ENCODE measurements around the gene KCNJ3.

The KCNJ3 gene

GRCh38 chr2:154713675-154714074 lies 15.2 kb downstream of the KCNJ3 start:
- Histone ChIP-seq H3K9ac (ENCODE audit: low read length) (no peak overlapping the region), H3K9me2 (replicated peaks; ENCODE audit: insufficient read depth, low read length) (no peaks in the 10 kb centered on the region), H3K79me2 (ENCODE audit: insufficient read depth, low read length) (no peaks in the 10 kb centered on the region), H3F3A (ENCODE audit: insufficient read depth) (no peaks in the 10 kb centered on the region), H3K4me3 (ENCODE audit: insufficient read depth, low read length, poor library complexity, severe bottlenecking) (no peak overlapping the region), H4K20me1 (ENCODE audit: low read depth, low read length) (no peaks in the 10 kb centered on the region), H3K36me3 (ENCODE audit: low read length) (no peaks in the 10 kb centered on the region), H3K4me2 (ENCODE audit: low read depth, low read length, poor library complexity, severe bottlenecking) (no peak overlapping the region), H2AFZ (ENCODE audit: low read depth, low read length, severe bottlenecking) (no peak overlapping the region), H3K27me3 (ENCODE audit: low read length) (no peaks in the 10 kb centered on the region), H3K9me3 (ENCODE audit: insufficient read depth, low read length) (no peaks in the 10 kb centered on the region), H3K27ac (ENCODE audit: low read depth, low read length) (no peak overlapping the region)
- TF ChIP-seq, protein P1, sequence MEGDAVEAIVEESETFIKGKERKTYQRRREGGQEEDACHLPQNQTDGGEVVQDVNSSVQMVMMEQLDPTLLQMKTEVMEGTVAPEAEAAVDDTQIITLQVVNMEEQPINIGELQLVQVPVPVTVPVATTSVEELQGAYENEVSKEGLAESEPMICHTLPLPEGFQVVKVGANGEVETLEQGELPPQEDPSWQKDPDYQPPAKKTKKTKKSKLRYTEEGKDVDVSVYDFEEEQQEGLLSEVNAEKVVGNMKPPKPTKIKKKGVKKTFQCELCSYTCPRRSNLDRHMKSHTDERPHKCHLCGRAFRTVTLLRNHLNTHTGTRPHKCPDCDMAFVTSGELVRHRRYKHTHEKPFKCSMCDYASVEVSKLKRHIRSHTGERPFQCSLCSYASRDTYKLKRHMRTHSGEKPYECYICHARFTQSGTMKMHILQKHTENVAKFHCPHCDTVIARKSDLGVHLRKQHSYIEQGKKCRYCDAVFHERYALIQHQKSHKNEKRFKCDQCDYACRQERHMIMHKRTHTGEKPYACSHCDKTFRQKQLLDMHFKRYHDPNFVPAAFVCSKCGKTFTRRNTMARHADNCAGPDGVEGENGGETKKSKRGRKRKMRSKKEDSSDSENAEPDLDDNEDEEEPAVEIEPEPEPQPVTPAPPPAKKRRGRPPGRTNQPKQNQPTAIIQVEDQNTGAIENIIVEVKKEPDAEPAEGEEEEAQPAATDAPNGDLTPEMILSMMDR (IDR thresholded peaks at IDR 0.05; ENCODE audit: insufficient read depth, low read length, poor library complexity, severe bottlenecking), result no peak
- no peak for TF ChIP-seq EZH2phosphoT487 (conservative IDR thresholded peaks at IDR 0.05; ENCODE audit: low read length)

- TF ChIP-seq, protein P1 (IDR thresholded peaks at IDR 0.05; ENCODE audit: insufficient read depth, low read length, poor library complexity, severe bottlenecking), result no peak
- TF ChIP-seq EZH2phosphoT487 (conservative IDR thresholded peaks at IDR 0.05; ENCODE audit: low read length), result no peak
- Histone ChIP-seq H3K36me3 (ENCODE audit: low read length) (no peaks in the 10 kb centered on the region), H4K20me1 (ENCODE audit: low read depth, low read length) (no peaks in the 10 kb centered on the region), H3K27ac (ENCODE audit: low read depth, low read length) (no peak overlapping the region), H3K79me2 (ENCODE audit: insufficient read depth, low read length) (no peaks in the 10 kb centered on the region), H3K9ac (ENCODE audit: low read length) (no peak overlapping the region), H3K9me3 (ENCODE audit: insufficient read depth, low read length) (no peaks in the 10 kb centered on the region), H3K4me2 (ENCODE audit: low read depth, low read length, poor library complexity, severe bottlenecking) (no peak overlapping the region), H3K27me3 (ENCODE audit: low read length) (no peaks in the 10 kb centered on the region), H2AFZ (ENCODE audit: low read depth, low read length, severe bottlenecking) (no peak overlapping the region), H3K4me3 (ENCODE audit: insufficient read depth, low read length, poor library complexity, severe bottlenecking) (no peak overlapping the region), H3F3A (ENCODE audit: insufficient read depth) (no peaks in the 10 kb centered on the region), H3K9me2 (replicated peaks; ENCODE audit: insufficient read depth, low read length) (no peaks in the 10 kb centered on the region)
These were observed 22.2 kb downstream of the KCNJ3 start for GRCh38 chr2:154720651-154721050.

DNA sequence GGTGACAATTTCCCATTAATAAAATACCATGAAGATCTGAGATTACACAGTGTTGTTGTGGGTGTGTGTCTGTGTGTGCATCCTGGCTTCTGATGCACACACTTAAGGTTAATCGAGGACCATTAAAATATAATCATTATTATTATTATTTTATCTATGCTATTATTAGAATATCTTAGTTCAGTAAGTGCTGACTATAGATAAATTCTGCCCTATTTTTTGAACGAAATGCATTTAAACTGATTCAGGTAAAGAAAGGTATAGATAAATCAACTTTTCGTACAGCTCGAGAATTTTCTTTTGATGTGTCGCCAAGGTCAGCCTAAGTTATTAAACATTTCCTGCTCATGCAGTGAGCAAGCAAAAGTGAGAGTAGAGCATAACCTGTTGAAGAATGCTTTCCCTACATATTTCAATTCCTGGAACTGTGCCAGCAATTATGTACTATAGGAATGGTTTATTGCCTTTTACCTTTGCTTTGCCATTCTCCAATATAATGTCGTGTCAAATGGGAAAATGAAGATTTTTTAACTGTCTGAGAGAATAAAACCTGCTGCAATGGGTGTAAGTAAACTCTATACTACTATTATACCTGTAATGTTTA lies 25.8 kb downstream of the KCNJ3 start:
- Histone ChIP-seq H2AFZ (ENCODE audit: low read depth, low read length, severe bottlenecking) (no peak overlapping the region), H3K9me2 (replicated peaks; ENCODE audit: insufficient read depth, low read length) (no peaks in the 10 kb centered on the region), H3K4me2 (ENCODE audit: low read depth, low read length, poor library complexity, severe bottlenecking) (no peak overlapping the region), H4K20me1 (ENCODE audit: low read depth, low read length) (no peaks in the 10 kb centered on the region), H3K9me3 (ENCODE audit: insufficient read depth, low read length) (no peaks in the 10 kb centered on the region), H3K4me3 (ENCODE audit: insufficient read depth, low read length, poor library complexity, severe bottlenecking) (no peak overlapping the region), H3K27ac (ENCODE audit: low read depth, low read length) (no peak overlapping the region), H3K27me3 (ENCODE audit: low read length) (no peaks in the 10 kb centered on the region), H3K79me2 (ENCODE audit: insufficient read depth, low read length) (no peaks in the 10 kb centered on the region), H3K9ac (ENCODE audit: low read length) (no peak overlapping the region), H3F3A (ENCODE audit: insufficient read depth) (no peaks in the 10 kb centered on the region), H3K36me3 (ENCODE audit: low read length) (no peaks in the 10 kb centered on the region)
- TF ChIP-seq, protein P1 (IDR thresholded peaks at IDR 0.05; ENCODE audit: insufficient read depth, low read length, poor library complexity, severe bottlenecking), result no peak
- no peak for TF ChIP-seq EZH2phosphoT487 (conservative IDR thresholded peaks at IDR 0.05; ENCODE audit: low read length)
